Memory B cell (primary cell): Measurements from ENCODE around the gene CHRNA4.

Experiments
- ATAC-seq: fragments of 150-1000 bp; cut with Tn5 transposase; 2 replicates; pipeline ENCODE4 v1.10.0; 2021; ENCODE audit warnings: low read depth, mild to moderate bottlenecking, moderate library complexity
- DNase-seq, 2 donors: peaks; one replicate each; pipeline ENCODE4 v3.0.0; 2022; ENCODE audit warnings: low spot score in 2 of 2
- H3K27ac Mint-ChIP-seq: one replicate; pipeline ENCODE4 v1.8.0; 2022; ENCODE audit warnings: mild to moderate bottlenecking, moderate library complexity, mixed read lengths
- H3K27me3 Mint-ChIP-seq: one replicate; pipeline ENCODE4 v1.8.0; 2022; ENCODE audit warnings: mixed read lengths
- H3K36me3 Mint-ChIP-seq: one replicate; pipeline ENCODE4 v1.8.0; 2022; ENCODE audit warnings: mild to moderate bottlenecking, mixed read lengths
- H3K4me1 Mint-ChIP-seq: one replicate; pipeline ENCODE4 v1.8.0; 2022; ENCODE audit warnings: mixed read lengths
- H3K4me3 Mint-ChIP-seq: one replicate; pipeline ENCODE4 v1.8.0; 2022; ENCODE audit warnings: mild to moderate bottlenecking, moderate library complexity, mixed read lengths
- H3K9me3 Mint-ChIP-seq: one replicate; pipeline ENCODE4 v1.8.0; 2022; ENCODE audit warnings: mixed read lengths

The CHRNA4 gene

DNA sequence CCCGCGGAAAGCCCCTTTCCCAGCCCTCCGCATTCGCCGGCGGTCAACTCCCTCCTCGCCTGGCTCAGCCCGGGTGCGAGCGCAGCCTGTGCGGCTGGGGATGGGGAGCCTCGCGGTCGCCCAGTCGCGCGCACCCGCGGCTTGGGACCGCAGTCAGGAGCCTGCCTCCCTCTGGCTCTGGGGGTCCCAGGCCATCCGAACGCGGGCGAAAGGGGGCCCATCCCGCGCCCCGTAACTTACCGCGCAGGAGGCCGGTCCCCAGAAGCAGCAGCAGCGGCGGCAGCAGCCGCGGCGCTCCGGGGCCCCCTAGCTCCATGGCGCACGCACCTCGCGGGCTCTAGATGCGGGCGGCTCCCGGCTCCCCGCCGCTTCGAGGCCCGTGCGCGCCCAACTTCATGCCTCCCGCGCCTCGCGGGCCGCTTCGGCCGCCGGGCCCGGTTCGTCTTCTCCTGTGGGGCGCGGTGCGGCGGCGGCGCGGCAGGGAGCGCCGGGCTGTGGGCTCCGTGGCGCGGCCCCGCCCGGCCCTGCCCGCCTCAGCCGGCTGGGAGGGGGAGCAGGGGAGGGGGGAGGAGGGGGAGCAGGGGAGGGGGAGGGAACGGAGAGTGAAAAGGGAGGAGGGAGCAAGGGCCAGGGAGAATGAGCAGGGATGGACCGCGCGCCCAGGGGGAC is at the start of gene CHRNA4:
Gene CHRNA4 (minus strand): TSS at position 500 of the 669 bp plus-strand sequence. CDS start 184 bp downstream, at position 316.
- H3K9me3 Mint-ChIP-seq = no peaks in the 10 kb centered on the region
- H3K36me3 Mint-ChIP-seq = no peaks in the 10 kb centered on the region
- peaks cover 16% of the 10 kb centered on the region for H3K27me3 Mint-ChIP-seq
- ATAC-seq (no peak), DNase-seq (no peak)
- H3K4me1 Mint-ChIP-seq = peaks cover 9% of the 10 kb centered on the region
- no peak within 1 kb of the TSS for H3K4me3 Mint-ChIP-seq
- no peak within 1 kb of the TSS for H3K27ac Mint-ChIP-seq

GRCh38 chr20:63409834-63410435 is 48.8 kb upstream of the CHRNA4 start:
- Mint-ChIP-seq H3K4me3 (no peak overlapping the region), H3K27me3 (peaks cover 8% of the 10 kb centered on the region), H3K27ac (no peak overlapping the region), H3K36me3 (no peaks in the 10 kb centered on the region), H3K9me3 (no peaks in the 10 kb centered on the region), H3K4me1 (no peaks in the 10 kb centered on the region)
- no peak for DNase-seq
- no peak for ATAC-seq

DNA sequence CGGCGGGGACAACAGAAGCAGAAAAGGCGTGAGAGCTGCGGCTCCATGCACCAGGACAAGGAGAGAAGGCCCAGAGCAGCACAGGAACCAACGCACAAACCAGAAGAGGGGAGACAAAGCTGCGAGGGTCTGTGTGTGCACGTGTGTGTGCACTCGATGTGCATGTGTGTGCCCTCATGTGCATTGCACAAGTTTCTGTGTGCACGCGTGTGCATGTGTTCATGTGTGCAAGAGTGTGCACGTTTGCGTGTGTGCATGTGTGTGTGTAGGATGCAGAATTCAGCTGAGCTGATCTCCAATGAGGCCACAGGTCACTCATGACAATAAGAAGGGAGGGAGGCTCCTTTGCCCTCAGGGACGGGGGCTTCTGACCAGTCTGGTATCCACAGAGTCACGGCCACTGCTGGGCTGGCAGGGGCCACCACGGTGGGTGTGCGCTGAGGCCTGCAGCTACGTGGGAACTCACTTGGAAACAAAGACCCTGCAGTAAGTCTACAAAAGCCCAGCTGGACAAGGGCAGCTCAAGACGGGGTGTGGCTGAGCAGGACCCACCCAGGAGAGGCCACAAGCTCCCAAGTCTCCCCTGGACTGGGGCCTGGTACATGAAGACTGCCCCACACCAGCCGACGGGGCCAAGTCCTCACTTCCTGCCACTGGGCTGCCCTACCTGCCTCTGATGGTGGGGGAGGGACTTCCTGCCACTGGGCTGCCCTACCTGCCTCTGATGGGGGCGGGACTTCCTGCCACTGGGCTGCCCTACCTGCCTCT is 48.1 kb upstream of the CHRNA4 start:
- no peak overlapping the region for H3K27ac Mint-ChIP-seq
- no peaks in the 10 kb centered on the region for H3K4me1 Mint-ChIP-seq
- H3K9me3 Mint-ChIP-seq = no peaks in the 10 kb centered on the region
- no peaks in the 10 kb centered on the region for H3K36me3 Mint-ChIP-seq
- no peak for DNase-seq
- no peak overlapping the region for H3K4me3 Mint-ChIP-seq
- H3K27me3 Mint-ChIP-seq = peaks cover 8% of the 10 kb centered on the region
- ATAC-seq = no peak

GRCh38 chr20:63408684-63409046 is 47.5 kb upstream of the CHRNA4 start:
- Mint-ChIP-seq H3K27ac (no peak overlapping the region), H3K4me3 (no peak overlapping the region), H3K4me1 (peaks cover 4% of the 10 kb centered on the region), H3K27me3 (peaks cover 8% of the 10 kb centered on the region), H3K36me3 (no peaks in the 10 kb centered on the region), H3K9me3 (no peaks in the 10 kb centered on the region)
- DNase-seq (no peak), ATAC-seq (no peak)

DNA sequence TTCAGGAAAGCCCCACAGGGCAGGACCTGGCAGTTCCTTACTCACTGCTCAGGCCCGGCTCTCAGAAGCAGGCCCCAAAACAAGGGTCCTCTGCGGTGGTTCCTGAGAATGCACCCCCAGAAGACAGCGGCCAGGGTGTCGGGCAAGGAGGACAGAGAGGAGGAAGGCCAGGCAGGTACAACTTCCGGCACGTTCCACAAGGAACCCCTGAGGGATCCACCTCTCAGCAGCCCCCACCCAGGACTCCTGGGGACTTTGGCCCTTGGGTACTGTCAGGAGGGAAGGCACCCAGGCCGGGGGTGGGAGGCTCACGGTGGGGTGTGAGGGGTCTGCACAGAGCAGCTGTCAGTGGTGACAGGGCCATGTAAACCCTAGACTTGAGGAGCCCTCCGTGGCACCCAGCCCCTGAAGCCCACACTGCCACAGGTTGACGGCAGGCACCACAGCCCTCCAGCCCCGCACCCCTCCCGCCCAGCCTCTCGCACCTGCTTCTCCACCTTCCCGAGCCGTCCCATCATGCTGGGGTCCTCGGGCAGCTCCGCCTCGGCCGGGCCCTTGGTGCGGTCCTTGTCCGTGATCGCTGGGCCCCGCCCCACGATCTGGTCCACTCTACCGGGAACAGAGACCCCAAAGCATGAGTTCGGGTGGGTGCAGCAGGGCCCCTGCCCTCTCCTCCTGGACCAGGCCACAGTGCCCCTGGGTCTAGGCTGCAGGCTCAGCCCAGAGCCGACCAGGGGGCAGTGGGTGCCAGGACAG is 47.0 kb upstream of the CHRNA4 start:
- no peak for ATAC-seq
- Mint-ChIP-seq H3K27me3 (peaks cover 8% of the 10 kb centered on the region), H3K4me3 (no peak overlapping the region), H3K9me3 (no peaks in the 10 kb centered on the region), H3K27ac (no peak overlapping the region), H3K36me3 (no peaks in the 10 kb centered on the region), H3K4me1 (peaks cover 4% of the 10 kb centered on the region)
- DNase-seq = no peak

- H3K27ac Mint-ChIP-seq = no peak overlapping the region
- H3K4me3 Mint-ChIP-seq = no peak overlapping the region
- ATAC-seq = no peak
- H3K36me3 Mint-ChIP-seq = no peaks in the 10 kb centered on the region
- DNase-seq = no peak
- no peaks in the 10 kb centered on the region for H3K9me3 Mint-ChIP-seq
- H3K4me1 Mint-ChIP-seq = peaks cover 4% of the 10 kb centered on the region
- H3K27me3 Mint-ChIP-seq = peaks cover 7% of the 10 kb centered on the region
These were observed 45.6 kb upstream of the CHRNA4 start for GRCh38 chr20:63406617-63407245.

DNA sequence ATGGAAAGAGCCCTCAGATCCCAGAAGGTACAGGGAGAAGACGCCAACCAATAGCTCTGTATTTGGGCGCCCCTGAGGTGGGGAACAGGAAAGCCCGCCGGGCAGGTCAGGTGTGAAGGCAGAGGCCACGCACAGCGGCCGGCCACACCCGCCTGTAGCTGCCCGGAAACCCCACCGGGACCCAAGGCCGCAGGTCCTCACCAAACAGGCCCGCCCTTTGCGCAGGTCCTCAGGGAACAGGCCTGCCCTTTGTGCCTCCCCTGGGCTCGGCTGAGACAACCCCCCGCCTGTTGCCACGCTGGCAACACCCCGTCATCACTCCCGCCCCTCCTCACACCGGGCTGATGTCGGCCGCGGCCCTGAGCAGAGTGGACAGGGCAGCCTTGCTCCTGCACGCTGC is 44.9 kb upstream of the CHRNA4 start:
- no peaks in the 10 kb centered on the region for H3K9me3 Mint-ChIP-seq
- no peak for DNase-seq
- ATAC-seq = no peak
- H3K27me3 Mint-ChIP-seq = peaks cover 5% of the 10 kb centered on the region
- H3K27ac Mint-ChIP-seq = no peak overlapping the region
- H3K4me1 Mint-ChIP-seq = peaks cover 4% of the 10 kb centered on the region
- H3K4me3 Mint-ChIP-seq = no peak overlapping the region
- no peaks in the 10 kb centered on the region for H3K36me3 Mint-ChIP-seq

GRCh38 chr20:63405102-63405730 is 44.1 kb upstream of the CHRNA4 start:
- Mint-ChIP-seq H3K4me1 (peaks cover 4% of the 10 kb centered on the region), H3K27ac (no peak overlapping the region), H3K27me3 (peaks cover 7% of the 10 kb centered on the region), H3K4me3 (no peak overlapping the region), H3K9me3 (no peaks in the 10 kb centered on the region), H3K36me3 (no peaks in the 10 kb centered on the region)
- no peak for ATAC-seq
- no peak for DNase-seq

DNA sequence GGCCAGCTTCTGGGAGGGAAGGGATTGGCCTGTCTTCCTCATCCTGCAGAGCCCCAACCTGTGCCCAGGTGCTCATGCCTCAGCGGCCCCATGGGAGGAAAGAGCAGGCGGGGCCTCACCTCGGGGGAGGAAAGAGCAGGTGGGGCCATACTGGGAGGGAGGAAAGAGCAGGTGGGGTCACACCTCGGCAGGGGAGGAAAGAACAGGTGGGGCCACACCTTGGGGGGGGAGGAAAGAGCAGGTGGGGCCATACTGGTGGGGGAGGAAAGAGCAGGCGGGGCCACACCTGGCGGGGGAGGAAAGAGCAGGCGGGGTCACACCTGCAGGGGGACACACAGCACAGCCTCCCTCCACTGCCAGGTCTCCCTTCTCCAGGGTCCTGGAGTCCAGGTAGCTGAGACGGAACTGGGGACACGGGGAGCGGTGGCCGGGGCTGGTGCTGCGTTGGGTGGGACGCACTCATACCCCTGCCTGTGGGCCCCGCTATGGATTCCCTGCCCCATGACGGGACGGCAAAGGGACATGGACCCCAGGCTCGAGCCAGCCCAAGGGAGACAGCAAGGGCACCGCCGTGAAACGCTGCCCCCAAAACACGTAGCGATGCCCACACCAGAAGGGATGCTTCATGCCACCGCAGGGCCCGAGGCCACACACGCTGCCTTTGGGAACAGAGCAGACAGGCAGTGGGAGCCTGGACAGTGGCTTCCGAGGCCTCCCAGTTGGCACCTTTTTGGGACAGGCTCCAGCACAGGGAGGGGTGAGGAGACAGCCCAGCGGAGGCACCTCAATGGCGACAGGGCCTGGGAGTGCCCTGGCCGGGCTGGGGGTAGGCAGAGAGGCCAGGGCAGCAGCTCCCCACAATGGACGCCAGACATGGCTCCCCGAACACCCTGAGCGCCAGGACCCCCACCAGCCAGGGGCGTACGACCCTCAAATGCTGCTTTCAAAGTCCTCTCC is 43.3 kb upstream of the CHRNA4 start:
- Mint-ChIP-seq H3K4me3 (no peak overlapping the region), H3K9me3 (no peaks in the 10 kb centered on the region), H3K27ac (no peak overlapping the region), H3K36me3 (no peaks in the 10 kb centered on the region), H3K27me3 (peaks cover 7% of the 10 kb centered on the region), H3K4me1 (peaks cover 4% of the 10 kb centered on the region)
- ATAC-seq = no peak
- no peak for DNase-seq

DNA sequence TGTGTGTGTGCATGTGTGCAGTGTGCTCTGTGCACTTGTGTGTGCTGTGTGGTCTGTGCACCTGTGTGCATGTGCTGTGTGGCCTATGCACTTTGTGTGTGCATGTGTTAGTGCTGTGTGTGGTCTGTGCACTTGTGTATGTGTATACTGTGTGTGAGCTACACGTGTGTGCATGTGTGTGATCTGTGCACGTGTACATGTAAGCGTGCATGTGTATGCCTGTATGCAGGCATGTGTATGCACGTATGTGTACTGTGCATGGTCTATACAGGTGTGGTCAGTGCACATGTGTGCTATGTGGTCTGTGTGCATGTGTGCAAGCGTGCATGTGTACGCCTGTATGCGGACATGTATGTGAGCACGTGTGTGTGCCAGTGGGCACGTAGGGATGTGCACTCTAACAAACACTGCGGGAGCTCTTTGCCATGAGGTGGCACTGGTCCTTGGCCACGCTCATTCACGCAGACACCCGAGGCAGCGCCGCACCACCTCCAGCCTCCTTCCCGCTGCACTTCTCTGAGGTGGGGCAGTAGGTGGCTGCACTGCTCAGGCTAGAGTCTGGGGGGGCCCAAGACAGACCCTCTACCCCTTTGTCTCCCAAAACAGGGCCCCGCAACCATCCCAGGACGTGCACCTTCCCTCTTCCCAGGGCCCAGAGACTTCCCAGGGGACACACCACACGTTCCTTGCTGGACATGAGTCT is 42.4 kb upstream of the CHRNA4 start:
- H3K27me3 Mint-ChIP-seq = peaks cover 7% of the 10 kb centered on the region
- ATAC-seq (no peak), DNase-seq (no peak)
- H3K9me3 Mint-ChIP-seq = no peaks in the 10 kb centered on the region
- H3K27ac Mint-ChIP-seq = no peak overlapping the region
- H3K4me3 Mint-ChIP-seq = no peak overlapping the region
- no peaks in the 10 kb centered on the region for H3K36me3 Mint-ChIP-seq
- peaks cover 4% of the 10 kb centered on the region for H3K4me1 Mint-ChIP-seq

- Mint-ChIP-seq H3K4me3 (no peak overlapping the region), H3K27ac (no peak overlapping the region), H3K4me1 (peaks cover 4% of the 10 kb centered on the region), H3K9me3 (no peaks in the 10 kb centered on the region), H3K36me3 (no peaks in the 10 kb centered on the region), H3K27me3 (peaks cover 7% of the 10 kb centered on the region)
- ATAC-seq (no peak), DNase-seq (no peak)
These were observed 41.7 kb upstream of the CHRNA4 start for GRCh38 chr20:63402860-63403220.

DNA sequence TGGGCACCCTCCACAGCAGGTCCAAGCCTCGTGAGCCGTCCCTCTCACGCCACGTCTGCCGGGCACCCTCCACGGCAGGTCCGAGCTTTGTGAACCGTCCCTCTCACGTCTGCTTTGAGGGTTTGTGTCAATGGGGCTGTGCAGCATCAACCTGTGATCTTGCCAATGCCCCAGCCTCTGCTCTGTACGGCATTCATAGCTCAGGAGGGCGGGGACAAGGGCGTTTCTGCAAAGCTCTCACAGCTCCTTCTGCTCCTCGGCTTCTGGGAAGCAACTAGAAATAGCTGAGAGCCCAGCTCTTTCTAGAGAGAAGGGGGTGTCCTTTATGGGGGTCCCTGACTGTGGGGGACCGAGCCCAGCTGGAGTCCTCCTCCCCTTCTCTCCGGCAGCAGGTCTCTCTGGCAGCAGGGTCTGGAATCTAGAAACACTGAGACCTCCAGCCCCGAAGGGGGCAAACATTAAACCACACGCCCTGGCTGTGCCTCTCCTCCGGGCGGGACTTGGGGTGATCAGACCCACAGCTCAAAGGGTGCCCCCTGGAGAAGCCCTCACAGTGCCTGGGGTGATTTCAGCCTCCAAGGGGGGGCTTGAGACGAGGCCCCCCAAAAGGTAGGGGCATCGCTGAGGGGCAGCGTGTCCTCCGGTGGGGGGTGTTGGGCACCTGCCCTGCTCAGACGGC is 41.2 kb upstream of the CHRNA4 start:
- H3K27me3 Mint-ChIP-seq = peaks cover 7% of the 10 kb centered on the region
- ATAC-seq (no peak), DNase-seq (no peak)
- H3K27ac Mint-ChIP-seq = no peak overlapping the region
- peaks cover 4% of the 10 kb centered on the region for H3K4me1 Mint-ChIP-seq
- no peaks in the 10 kb centered on the region for H3K9me3 Mint-ChIP-seq
- no peak overlapping the region for H3K4me3 Mint-ChIP-seq
- no peaks in the 10 kb centered on the region for H3K36me3 Mint-ChIP-seq
